HUDEP-2 (cell line): ENCODE results near the gene GDI1.

Source experiments
- DNase-seq, 76 experiments: peaks; one replicate each; lab custom pipeline; 2025; ENCODE audit not compliant: unreplicated experiment in 76 of 76; lab: John Stamatoyannopoulos, UW

The GDI1 gene

GRCh38 chrX:154458954-154459778 lies 22.2 kb downstream of the GDI1 start:
- peak in 53 of 76 experiments; percentile 1 to 64 (median 22) for DNase-seq

- peak in 10 of 76 experiments; percentile 1 to 21 (median 12) for DNase-seq
Observed at GRCh38 chrX:154459832-154460231, 22.9 kb downstream of the GDI1 start.

- no peak for DNase-seq
Observed at GRCh38 chrX:154460326-154460725, 23.4 kb downstream of the GDI1 start.

GRCh38 chrX:154462396-154462795 lies 25.4 kb downstream of the GDI1 start:
- DNase-seq, result no peak

GRCh38 chrX:154463611-154464220 lies 26.8 kb downstream of the GDI1 start:
- DNase-seq, result no peak

- no peak for DNase-seq
Observed at GRCh38 chrX:154464806-154465365, 27.9 kb downstream of the GDI1 start.

GRCh38 chrX:154465601-154466000 lies 28.6 kb downstream of the GDI1 start:
- DNase-seq, result no peak

GRCh38 chrX:154466036-154466435 lies 29.1 kb downstream of the GDI1 start:
- no peak for DNase-seq

- DNase-seq, result no peak
Observed at GRCh38 chrX:154466907-154467306, 30.0 kb downstream of the GDI1 start.

GRCh38 chrX:154467556-154467955 lies 30.6 kb downstream of the GDI1 start:
- no peak for DNase-seq

- no peak for DNase-seq
Observed at GRCh38 chrX:154468217-154468616, 31.3 kb downstream of the GDI1 start.

GRCh38 chrX:154469114-154469513 lies 32.2 kb downstream of the GDI1 start:
- DNase-seq, result no peak

- no peak for DNase-seq
Observed at GRCh38 chrX:154469880-154470279, 32.9 kb downstream of the GDI1 start.

- DNase-seq, result no peak
Observed at GRCh38 chrX:154470434-154470833, 33.5 kb downstream of the GDI1 start.

GRCh38 chrX:154470914-154471568 lies 34.1 kb downstream of the GDI1 start:
- peak in 16 of 76 experiments; percentile 4 to 43 (median 22) for DNase-seq

- no peak for DNase-seq
Observed at GRCh38 chrX:154471839-154472684, 35.1 kb downstream of the GDI1 start.

- DNase-seq, result peak in 55 of 76 experiments; percentile 0 to 66 (median 34)
Observed at GRCh38 chrX:154472685-154473632, 36.0 kb downstream of the GDI1 start.

- DNase-seq, result peak in 2 of 76 experiments; percentile 2 to 4
Observed at GRCh38 chrX:154473683-154474082, 36.7 kb downstream of the GDI1 start.

GRCh38 chrX:154476821-154477220 lies 39.9 kb downstream of the GDI1 start:
- DNase-seq, result no peak
